ENCODE data around the gene UBE2H.
A peak's percentile ranks its signal among the peaks of the same experiment; 100 is the strongest.

Gene UBE2H

GRCh38 chr7:129952653-129953560, at the start of gene UBE2H:
Gene UBE2H, minus strand, starts transcription at chr7:129952960. Its CDS starts 405 bp downstream, at chr7:129952555.
- H3K36me3 ChIP-seq (ENCODE audit: control insufficient read depth, insufficient read depth, low read length): no peaks in the 10 kb centered on the region
- peak within 1 kb of the TSS; percentile 98 for H3K9ac ChIP-seq (ENCODE audit: low read length)
- H3K4me1 ChIP-seq (ENCODE audit: control insufficient read depth, insufficient read depth, low read length): peaks cover 23% of the 10 kb centered on the region
- peak within 1 kb of the TSS; percentile 92 for H3K4me3 ChIP-seq (ENCODE audit: low read length)
- no peaks in the 10 kb centered on the region for H3K27me3 ChIP-seq (ENCODE audit: control insufficient read depth, insufficient read depth, low read length)
- H3K9me3 ChIP-seq (ENCODE audit: control insufficient read depth, low read length): no peaks in the 10 kb centered on the region

- Histone ChIP-seq H3K4me3 (ENCODE audit: low read length) (no peak overlapping the region), H3K27me3 (ENCODE audit: control insufficient read depth, insufficient read depth, low read length) (no peaks in the 10 kb centered on the region), H3K36me3 (ENCODE audit: control insufficient read depth, insufficient read depth, low read length) (no peaks in the 10 kb centered on the region)
These were observed 45.7 kb upstream of the UBE2H start for GRCh38 chr7:129998446-129998845.

GRCh38 chr7:129997285-129997684, 44.5 kb upstream of the UBE2H start:
- no peaks in the 10 kb centered on the region for H3K4me1 ChIP-seq (ENCODE audit: control insufficient read depth, insufficient read depth, low read length)
- H3K4me3 ChIP-seq (ENCODE audit: low read length): no peak overlapping the region
- no peak overlapping the region for H3K9ac ChIP-seq (ENCODE audit: low read length)
- H3K36me3 ChIP-seq (ENCODE audit: control insufficient read depth, insufficient read depth, low read length): no peaks in the 10 kb centered on the region
- H3K9me3 ChIP-seq (ENCODE audit: control insufficient read depth, low read length): no peaks in the 10 kb centered on the region
- H3K27me3 ChIP-seq (ENCODE audit: control insufficient read depth, insufficient read depth, low read length): no peaks in the 10 kb centered on the region

More at GRCh38 chr7:129998446-129998845, 45.7 kb upstream of the UBE2H start:
- H3K9ac ChIP-seq (ENCODE audit: low read length): no peak overlapping the region
- H3K9me3 ChIP-seq (ENCODE audit: control insufficient read depth, low read length): no peaks in the 10 kb centered on the region
- no peaks in the 10 kb centered on the region for H3K4me1 ChIP-seq (ENCODE audit: control insufficient read depth, insufficient read depth, low read length)

GRCh38 chr7:129993275-129993674, 40.5 kb upstream of the UBE2H start:
- Histone ChIP-seq H3K4me3 (ENCODE audit: low read length) (no peak overlapping the region), H3K9ac (ENCODE audit: low read length) (no peak overlapping the region), H3K4me1 (ENCODE audit: control insufficient read depth, insufficient read depth, low read length) (no peaks in the 10 kb centered on the region), H3K36me3 (ENCODE audit: control insufficient read depth, insufficient read depth, low read length) (no peaks in the 10 kb centered on the region), H3K9me3 (ENCODE audit: control insufficient read depth, low read length) (no peaks in the 10 kb centered on the region), H3K27me3 (ENCODE audit: control insufficient read depth, insufficient read depth, low read length) (no peaks in the 10 kb centered on the region)

- no peak overlapping the region for H3K4me3 ChIP-seq (ENCODE audit: low read length)
- no peaks in the 10 kb centered on the region for H3K9me3 ChIP-seq (ENCODE audit: control insufficient read depth, low read length)
- H3K9ac ChIP-seq (ENCODE audit: low read length): no peak overlapping the region
- no peaks in the 10 kb centered on the region for H3K27me3 ChIP-seq (ENCODE audit: control insufficient read depth, insufficient read depth, low read length)
- H3K36me3 ChIP-seq (ENCODE audit: control insufficient read depth, insufficient read depth, low read length): no peaks in the 10 kb centered on the region
- no peaks in the 10 kb centered on the region for H3K4me1 ChIP-seq (ENCODE audit: control insufficient read depth, insufficient read depth, low read length)
These were observed 37.8 kb upstream of the UBE2H start for GRCh38 chr7:129990403-129991192.

GRCh38 chr7:129989466-129989865, 36.7 kb upstream of the UBE2H start:
- no peak overlapping the region for H3K4me3 ChIP-seq (ENCODE audit: low read length)
- H3K36me3 ChIP-seq (ENCODE audit: control insufficient read depth, insufficient read depth, low read length): no peaks in the 10 kb centered on the region
- H3K27me3 ChIP-seq (ENCODE audit: control insufficient read depth, insufficient read depth, low read length): no peaks in the 10 kb centered on the region
- no peaks in the 10 kb centered on the region for H3K4me1 ChIP-seq (ENCODE audit: control insufficient read depth, insufficient read depth, low read length)
- H3K9ac ChIP-seq (ENCODE audit: low read length): no peak overlapping the region
- H3K9me3 ChIP-seq (ENCODE audit: control insufficient read depth, low read length): no peaks in the 10 kb centered on the region

- Histone ChIP-seq H3K4me3 (ENCODE audit: low read length) (no peak overlapping the region), H3K9me3 (ENCODE audit: control insufficient read depth, low read length) (no peaks in the 10 kb centered on the region), H3K27me3 (ENCODE audit: control insufficient read depth, insufficient read depth, low read length) (no peaks in the 10 kb centered on the region), H3K4me1 (ENCODE audit: control insufficient read depth, insufficient read depth, low read length) (no peaks in the 10 kb centered on the region), H3K36me3 (ENCODE audit: control insufficient read depth, insufficient read depth, low read length) (no peaks in the 10 kb centered on the region), H3K9ac (ENCODE audit: low read length) (no peak overlapping the region)
These were observed 33.8 kb upstream of the UBE2H start for GRCh38 chr7:129986600-129986999.

GRCh38 chr7:129980667-129981066, 27.9 kb upstream of the UBE2H start:
- H3K4me1 ChIP-seq (ENCODE audit: control insufficient read depth, insufficient read depth, low read length): no peaks in the 10 kb centered on the region
- H3K9me3 ChIP-seq (ENCODE audit: control insufficient read depth, low read length): no peaks in the 10 kb centered on the region
- no peak overlapping the region for H3K4me3 ChIP-seq (ENCODE audit: low read length)
- H3K9ac ChIP-seq (ENCODE audit: low read length): no peak overlapping the region
- no peaks in the 10 kb centered on the region for H3K36me3 ChIP-seq (ENCODE audit: control insufficient read depth, insufficient read depth, low read length)
- H3K27me3 ChIP-seq (ENCODE audit: control insufficient read depth, insufficient read depth, low read length): no peaks in the 10 kb centered on the region

GRCh38 chr7:129975309-129975708, 22.5 kb upstream of the UBE2H start:
- Histone ChIP-seq H3K4me3 (ENCODE audit: low read length) (no peak overlapping the region), H3K4me1 (ENCODE audit: control insufficient read depth, insufficient read depth, low read length) (peaks cover 9% of the 10 kb centered on the region), H3K9me3 (ENCODE audit: control insufficient read depth, low read length) (no peaks in the 10 kb centered on the region), H3K9ac (ENCODE audit: low read length) (no peak overlapping the region), H3K36me3 (ENCODE audit: control insufficient read depth, insufficient read depth, low read length) (no peaks in the 10 kb centered on the region), H3K27me3 (ENCODE audit: control insufficient read depth, insufficient read depth, low read length) (no peaks in the 10 kb centered on the region)

GRCh38 chr7:129970816-129971215, 18.1 kb upstream of the UBE2H start:
- peak overlapping the region; percentile 13 for H3K9ac ChIP-seq (ENCODE audit: low read length)
- peaks cover 17% of the 10 kb centered on the region for H3K4me1 ChIP-seq (ENCODE audit: control insufficient read depth, insufficient read depth, low read length)
- no peaks in the 10 kb centered on the region for H3K27me3 ChIP-seq (ENCODE audit: control insufficient read depth, insufficient read depth, low read length)
- no peaks in the 10 kb centered on the region for H3K36me3 ChIP-seq (ENCODE audit: control insufficient read depth, insufficient read depth, low read length)
- no peak overlapping the region for H3K4me3 ChIP-seq (ENCODE audit: low read length)
- H3K9me3 ChIP-seq (ENCODE audit: control insufficient read depth, low read length): no peaks in the 10 kb centered on the region

- Histone ChIP-seq H3K9me3 (ENCODE audit: control insufficient read depth, low read length) (no peaks in the 10 kb centered on the region), H3K4me3 (ENCODE audit: low read length) (no peak overlapping the region), H3K27me3 (ENCODE audit: control insufficient read depth, insufficient read depth, low read length) (no peaks in the 10 kb centered on the region), H3K36me3 (ENCODE audit: control insufficient read depth, insufficient read depth, low read length) (no peaks in the 10 kb centered on the region), H3K9ac (ENCODE audit: low read length) (no peak overlapping the region), H3K4me1 (ENCODE audit: control insufficient read depth, insufficient read depth, low read length) (peaks cover 17% of the 10 kb centered on the region)
These were observed 17.2 kb upstream of the UBE2H start for GRCh38 chr7:129969881-129970446.
